WI38 (cell line): Measurements from ENCODE around the gene PTGES2.
"Not testable (repeated sequence)": the region's sequence is repeated elsewhere in the genome, so short reads cannot be mapped to it uniquely, and the experiment has no call there.

Source experiments
- H3K4me3 ChIP-seq: 2 replicates; pipeline ENCODE4 v1.5.1; 2011; ENCODE audit warnings: low read depth, mild to moderate bottlenecking, control low read depth, low read length
- TF ChIP-seq, protein P1 (sequence below): IDR thresholded peaks from 2 replicates; pipeline ENCODE4 v1.5.1; 2012; ENCODE audit warnings: low read depth, mild to moderate bottlenecking, control low read depth, low read length

Gene PTGES2

DNA sequence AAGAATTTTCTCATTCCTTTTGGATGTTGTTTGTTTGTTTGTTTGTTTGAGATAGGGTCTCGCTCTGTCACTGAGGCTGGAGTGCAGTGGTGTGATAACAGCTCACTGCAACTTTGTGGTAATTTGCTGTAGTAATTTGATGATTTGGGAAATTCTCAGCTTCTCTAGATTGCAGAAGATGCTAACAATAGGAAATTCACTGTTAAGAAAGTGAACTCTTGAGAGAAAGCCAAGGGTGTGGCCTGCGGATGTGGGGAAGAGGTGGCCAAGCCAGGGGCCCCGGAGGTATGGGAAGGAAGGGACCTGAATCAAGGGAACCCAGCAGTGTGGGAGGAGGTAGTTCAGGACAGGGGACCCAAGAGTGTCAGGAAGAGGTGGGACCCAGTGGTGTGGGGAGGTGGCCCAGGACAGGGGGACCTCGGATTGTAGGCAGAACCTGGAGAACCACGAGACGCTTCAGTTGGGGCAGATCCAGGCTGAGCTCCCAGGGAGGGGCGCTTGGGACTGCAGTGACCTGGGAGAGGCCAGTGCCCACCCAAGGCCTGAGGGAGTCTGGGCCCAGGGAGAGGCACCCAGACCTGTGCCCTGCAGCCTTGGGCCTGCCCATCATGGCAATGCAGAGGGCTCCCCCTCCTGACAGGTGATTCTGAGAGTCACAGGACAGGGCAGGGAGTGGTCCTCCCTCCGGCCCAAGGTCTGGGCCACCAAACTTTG, 16.2 kb upstream of the PTGES2 start:
- H3K4me3 ChIP-seq = no peak overlapping the region
- TF ChIP-seq, protein P1, sequence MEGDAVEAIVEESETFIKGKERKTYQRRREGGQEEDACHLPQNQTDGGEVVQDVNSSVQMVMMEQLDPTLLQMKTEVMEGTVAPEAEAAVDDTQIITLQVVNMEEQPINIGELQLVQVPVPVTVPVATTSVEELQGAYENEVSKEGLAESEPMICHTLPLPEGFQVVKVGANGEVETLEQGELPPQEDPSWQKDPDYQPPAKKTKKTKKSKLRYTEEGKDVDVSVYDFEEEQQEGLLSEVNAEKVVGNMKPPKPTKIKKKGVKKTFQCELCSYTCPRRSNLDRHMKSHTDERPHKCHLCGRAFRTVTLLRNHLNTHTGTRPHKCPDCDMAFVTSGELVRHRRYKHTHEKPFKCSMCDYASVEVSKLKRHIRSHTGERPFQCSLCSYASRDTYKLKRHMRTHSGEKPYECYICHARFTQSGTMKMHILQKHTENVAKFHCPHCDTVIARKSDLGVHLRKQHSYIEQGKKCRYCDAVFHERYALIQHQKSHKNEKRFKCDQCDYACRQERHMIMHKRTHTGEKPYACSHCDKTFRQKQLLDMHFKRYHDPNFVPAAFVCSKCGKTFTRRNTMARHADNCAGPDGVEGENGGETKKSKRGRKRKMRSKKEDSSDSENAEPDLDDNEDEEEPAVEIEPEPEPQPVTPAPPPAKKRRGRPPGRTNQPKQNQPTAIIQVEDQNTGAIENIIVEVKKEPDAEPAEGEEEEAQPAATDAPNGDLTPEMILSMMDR = no peak

DNA sequence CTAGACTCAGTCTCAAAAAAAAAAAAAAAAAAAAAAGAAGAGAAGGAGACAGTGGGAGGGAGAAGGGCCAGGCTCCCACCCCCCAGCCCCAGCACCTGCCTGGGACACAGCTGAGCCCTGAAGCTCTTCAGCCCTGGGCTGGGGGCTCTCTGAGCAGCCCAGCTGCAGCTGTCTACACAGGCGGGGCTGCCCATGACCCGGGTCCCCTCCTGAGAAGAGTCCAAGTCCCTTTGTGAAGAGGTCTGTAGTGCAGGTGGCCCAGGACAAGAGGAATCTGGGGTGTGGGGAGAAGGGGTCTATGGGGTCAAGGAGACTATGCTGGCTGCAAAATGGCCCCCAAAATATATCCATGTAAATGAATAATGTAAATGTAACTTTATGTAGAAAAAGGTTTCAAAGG, 15.1 kb upstream of the PTGES2 start:
- TF ChIP-seq, protein P1 = no peak
- no peak overlapping the region for H3K4me3 ChIP-seq

DNA sequence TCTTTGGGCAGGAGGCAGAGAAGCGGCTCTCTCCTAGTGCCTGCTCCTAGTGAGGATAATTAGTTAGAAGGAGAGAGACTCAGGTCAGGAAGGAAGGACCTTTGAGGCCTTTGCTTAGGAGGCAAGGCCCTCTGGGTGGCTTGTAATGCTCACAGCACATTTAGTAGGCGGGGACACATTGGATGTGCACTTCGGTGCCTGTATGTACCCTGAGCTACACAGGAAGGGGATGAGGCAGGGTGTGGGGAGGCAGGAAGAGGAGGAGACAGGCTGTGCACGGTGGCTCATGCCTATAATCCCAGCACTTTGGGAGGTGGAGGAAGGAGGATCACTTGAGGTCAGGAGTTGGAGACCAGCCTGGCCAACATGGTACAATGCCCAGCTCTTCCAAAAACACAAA, 14.5 kb upstream of the PTGES2 start:
- H3K4me3 ChIP-seq = no peak overlapping the region
- TF ChIP-seq, protein P1 = no peak

DNA sequence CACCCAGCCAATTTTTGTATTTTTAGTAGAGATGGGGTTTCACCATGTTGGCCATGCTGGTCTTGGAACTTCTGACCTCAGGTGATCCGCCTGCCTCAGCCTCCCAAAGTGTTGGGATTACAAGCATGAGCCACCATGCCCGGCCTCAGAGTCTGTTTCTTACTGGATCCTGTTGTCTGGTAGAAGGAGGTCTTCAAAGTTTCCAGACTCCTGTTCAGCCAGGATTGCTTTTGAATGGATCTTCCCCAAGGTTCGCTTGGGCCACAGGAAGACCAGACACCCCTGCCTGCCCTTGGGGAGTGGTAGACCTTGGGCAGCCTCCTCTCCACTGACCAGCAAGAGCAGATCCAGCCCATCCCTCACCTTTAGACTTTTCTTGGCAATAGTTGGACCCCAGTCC, 14.1 kb upstream of the PTGES2 start:
- TF ChIP-seq, protein P1 = no peak
- no peak overlapping the region for H3K4me3 ChIP-seq

DNA sequence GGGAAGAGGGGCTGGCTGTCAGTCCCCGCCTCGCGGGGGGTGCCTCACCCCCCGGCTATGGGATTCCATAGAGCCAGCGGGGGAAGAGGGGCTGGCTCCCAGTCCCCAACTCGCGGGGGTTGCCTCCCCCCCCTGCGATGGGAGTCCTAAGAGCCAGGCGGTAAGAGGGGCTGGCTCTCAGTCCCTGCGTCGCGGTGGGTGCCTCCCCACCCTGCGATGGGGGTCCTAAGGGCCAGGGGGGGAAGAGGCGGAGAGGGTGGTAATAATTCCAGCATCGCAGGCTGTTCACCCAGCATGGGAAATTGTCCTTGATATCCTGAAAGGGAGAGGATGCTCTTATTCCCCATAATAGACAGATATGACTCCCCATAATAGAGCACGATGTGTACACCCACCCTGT, 12.1 kb upstream of the PTGES2 start:
- no peak overlapping the region for H3K4me3 ChIP-seq
- TF ChIP-seq, protein P1 = no peak

DNA sequence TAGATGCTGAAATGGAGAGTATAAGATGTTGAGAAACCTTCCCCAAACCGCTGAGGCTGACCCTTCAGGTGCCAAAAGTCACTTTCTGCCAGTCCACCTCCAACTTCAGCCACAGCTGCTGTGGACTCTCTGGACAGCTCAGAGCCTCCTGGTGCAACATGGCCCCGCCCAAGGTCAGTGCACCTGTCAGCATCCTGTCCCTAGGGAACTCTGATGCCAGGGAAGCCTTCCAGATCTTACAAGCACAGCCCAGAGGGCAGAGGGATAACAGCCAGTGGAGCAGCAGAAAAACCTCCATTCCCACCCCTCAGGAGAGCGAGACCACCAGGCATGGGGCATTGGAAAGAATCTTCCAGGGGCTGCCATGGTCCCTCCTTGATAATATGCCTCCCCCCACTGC, 10.5 kb upstream of the PTGES2 start:
- H3K4me3 ChIP-seq = no peak overlapping the region
- TF ChIP-seq, protein P1 = no peak

DNA sequence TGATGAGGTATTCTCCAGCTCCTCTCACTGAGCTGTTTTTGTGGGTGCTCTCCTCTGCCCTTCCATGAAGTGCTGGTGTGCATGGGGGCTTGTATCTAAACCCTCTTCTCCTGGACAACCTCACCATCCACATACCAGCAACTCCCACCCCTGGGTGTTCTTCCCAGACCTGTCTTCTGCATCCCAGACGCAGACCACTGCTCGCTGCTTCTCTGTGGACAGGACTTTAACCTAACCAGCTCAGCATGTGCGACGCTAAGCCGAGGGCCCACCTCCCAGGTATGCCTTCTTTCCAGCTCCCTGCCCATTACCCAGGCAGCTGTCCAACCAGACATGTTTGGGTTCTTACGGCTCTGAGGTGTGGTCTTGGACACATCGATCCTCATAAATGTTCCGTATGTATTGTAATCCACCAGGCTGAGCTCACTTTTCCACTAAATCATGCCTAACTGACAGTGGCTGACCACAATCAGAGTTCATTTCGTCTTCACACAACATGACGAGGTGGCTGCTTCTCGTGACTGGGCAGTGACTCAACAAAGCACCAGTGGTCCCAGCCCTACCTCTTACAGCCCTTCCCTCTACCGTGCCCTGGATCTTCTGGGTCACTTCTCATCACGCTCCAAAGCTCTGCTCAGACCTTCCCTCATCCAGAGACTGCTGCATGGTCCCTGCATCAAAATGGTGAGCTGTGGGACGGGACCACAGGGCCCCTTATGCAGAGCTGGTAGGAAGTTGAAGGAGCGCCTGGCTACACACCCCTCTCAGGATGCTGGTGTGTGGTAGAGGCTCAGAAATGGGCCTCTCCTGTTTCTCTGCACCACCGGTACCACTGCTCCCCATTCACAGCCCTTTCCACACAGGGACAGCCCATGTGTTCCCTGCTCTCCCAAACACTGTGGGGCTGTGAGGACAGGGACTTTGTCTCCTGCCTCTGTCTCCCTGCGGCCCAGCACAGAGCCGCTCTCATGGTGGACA, 9.6 kb upstream of the PTGES2 start:
- TF ChIP-seq, protein P1 = no peak
- no peak overlapping the region for H3K4me3 ChIP-seq

DNA sequence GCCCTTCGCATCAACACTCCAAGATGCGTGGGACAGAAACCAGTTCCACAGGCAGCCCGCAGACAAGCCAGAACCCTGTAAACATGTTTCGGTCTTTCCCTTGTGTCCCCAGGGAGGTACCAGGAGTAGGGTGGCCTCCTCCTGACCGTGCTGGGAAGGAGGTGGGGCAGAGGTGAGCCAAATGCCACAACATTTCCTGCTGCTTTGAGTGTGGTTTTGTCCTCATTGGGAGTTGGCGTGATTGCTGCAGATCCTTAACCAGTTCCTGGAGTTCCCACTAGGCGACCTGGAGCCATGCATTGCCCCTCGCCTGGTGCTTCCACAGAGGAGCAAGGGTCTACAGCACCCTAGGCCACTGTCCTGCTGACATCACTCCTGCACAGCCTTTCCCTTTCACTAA, 8.0 kb upstream of the PTGES2 start:
- not testable (repeated sequence) for H3K4me3 ChIP-seq

DNA sequence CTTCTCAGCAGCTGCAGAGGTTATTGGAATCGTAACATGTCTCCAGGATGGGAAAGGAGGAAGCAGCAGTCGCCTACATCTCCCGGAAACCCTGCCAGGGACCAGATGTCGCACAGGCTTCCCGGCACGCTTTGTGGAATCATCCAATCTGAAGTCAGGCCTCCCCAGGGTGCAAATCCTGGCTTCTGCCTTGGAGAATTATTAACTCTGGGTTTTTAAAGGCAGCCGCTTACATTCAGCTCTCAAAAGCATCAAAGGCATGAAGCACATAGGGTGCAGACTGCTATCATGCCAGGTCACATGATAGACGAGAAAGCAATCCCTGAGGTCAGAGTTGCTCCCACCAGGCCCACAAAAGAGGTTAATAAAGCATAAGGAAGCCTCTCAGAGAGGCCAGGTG, 4.6 kb upstream of the PTGES2 start:
- not testable (repeated sequence) for H3K4me3 ChIP-seq

DNA sequence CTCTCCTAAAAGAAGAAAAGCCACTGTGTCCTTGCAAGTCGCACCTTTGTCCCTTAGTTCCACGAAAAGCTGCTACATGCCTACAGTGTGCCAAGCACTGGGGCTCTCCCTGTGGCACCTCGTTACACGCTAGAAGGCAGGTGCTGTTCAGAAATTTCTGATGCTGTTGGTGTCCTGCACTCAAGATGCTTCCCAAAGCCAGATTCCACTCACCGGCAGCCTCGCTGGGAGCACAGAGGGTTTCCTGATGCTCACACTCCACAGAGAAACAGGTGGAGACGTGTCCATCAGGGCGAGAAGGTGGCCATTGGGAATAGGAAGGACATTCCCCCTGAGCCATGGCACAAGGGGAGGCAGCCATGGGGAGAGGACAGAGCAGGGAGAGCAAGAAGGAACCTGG, 3.8 kb upstream of the PTGES2 start:
- not testable (repeated sequence) for H3K4me3 ChIP-seq

DNA sequence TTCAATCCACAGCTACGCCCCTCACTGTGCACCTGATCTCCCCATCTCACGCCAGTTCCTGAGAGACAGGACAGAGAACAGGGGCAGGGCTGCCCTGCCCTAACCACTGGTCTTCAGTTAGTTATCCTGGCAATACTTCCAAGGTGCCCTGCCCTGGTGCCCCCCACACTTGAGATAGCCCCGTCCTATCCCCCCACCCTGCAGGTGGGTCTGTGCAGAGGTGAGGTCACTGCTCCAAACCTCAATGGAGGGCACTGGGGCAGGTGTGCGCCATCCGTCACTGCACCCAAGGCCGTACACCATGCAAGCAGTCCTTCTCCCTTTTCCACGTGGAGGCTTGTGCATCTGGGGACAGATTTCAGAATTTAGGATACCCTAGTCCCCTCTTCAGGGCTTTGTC, 3.1 kb upstream of the PTGES2 start:
- not testable (repeated sequence) for H3K4me3 ChIP-seq
